Islet precursor cell (in vitro differentiated cells): ENCODE data around the gene KIAA0513.
"Not testable (repeated sequence)": the region's sequence is repeated elsewhere in the genome, so short reads cannot be mapped to it uniquely, and the experiment has no call there.

Experiments used
- DNase-seq: peaks from one replicate; pipeline ENCODE4 v3.0.0-alpha.2; 2018

Gene KIAA0513

DNA sequence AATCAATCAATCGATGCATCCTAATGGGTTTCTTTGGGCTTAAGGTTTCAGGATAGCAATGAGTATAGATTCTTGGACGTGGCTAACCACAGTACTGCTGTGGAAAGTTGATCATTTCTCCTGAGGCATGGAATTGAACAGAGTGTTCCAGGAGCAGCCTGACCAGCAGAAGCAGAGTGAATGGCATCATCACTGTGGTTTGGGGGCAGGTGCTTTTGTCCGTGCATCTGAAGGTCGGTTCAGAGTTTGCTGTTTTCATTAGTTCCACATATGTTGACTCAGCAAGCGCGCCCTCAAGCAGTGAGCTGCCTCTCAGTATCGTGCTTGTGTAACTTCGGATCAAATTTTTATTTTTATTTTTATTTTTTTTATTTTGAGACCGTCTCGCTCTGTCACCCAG lies 24.9 kb downstream of the KIAA0513 start:
- DNase-seq = no peak

- not testable (repeated sequence) for DNase-seq
These were observed 26.7 kb downstream of the KIAA0513 start for GRCh38 chr16:85054321-85054720.

- no peak for DNase-seq
These were observed 27.4 kb downstream of the KIAA0513 start for GRCh38 chr16:85054948-85055492.

GRCh38 chr16:85055493-85056210 lies 28.1 kb downstream of the KIAA0513 start:
- peak; percentile 58 for DNase-seq

DNA sequence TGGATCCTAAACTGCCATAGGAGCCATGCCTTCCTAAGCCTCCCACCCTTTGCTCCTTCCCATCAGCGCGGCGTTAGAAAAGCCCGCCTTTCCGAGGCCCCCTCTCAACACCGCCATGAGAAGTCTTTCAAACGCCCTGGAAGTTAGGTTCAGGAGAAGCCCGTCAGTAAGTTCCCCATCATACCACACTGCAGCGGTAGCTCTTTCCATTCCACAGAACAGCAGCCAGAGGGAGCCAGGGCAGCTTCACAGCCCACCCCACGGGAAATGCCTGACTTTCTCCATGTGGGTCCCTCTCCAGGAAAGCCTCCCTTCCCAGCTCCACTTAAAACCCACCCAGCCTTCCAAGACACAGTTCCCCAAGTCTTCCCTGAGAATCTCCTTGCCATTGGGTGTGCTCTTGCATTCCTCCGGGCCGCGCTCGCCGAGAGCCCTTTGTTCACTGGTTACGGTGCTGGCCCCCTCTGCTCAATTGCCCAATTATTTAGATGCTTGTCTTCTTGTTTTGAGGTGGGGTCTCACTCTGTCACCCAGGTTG lies 28.7 kb downstream of the KIAA0513 start:
- peak; percentile 68 for DNase-seq

DNA sequence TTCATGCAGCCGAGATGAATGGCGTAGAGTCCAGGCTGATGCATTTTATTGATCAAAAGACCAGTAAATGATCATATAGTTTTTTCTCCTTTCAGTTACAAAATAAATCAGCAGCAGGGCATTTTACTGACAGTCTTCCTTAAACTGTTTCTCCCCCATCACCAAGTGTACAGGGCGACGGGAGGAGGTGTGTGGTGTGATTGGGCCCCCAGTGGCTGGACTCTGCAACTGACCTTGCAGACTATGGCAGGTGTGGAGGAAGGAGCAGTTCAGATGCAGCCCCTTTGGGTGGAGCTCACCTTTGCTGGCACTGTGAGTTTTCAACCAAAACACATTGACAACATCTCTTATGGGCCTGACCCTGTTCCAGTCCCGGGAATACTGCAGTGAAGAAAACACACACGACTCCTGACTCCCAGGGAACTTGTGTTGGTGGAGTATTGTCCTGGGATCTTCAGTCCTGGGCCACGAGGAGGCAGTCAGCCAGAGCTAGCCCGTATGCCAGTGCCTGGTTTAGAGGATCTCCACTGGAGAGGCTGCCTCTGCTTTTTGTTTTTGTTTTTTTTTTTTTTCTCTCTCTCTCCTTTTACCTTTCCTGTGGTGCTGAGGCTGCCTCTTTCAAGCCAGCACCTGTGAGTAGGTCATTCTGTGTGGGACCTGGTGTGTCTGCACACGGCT lies 29.8 kb downstream of the KIAA0513 start:
- peak; percentile 65 for DNase-seq

- no peak for DNase-seq
These were observed 30.4 kb downstream of the KIAA0513 start for GRCh38 chr16:85057948-85058347.

DNA sequence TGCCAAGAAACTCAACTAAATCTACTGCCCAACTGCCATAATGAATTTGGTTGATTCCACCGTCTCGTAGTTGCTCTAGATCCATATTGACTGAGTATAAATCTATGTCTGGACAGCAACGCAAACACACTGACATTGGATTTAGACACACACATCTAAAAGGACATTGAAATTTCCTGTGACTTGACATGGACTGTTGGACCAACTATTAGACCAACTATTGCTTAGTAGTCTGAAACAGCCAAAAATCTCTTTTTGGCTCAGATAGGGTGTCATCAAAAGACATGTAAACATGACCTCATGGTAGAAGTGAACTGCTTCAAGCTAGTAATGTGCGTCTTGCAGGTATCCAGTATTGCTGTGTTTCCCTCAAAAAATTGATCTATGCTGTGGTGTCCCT lies 31.3 kb downstream of the KIAA0513 start:
- DNase-seq = no peak

- DNase-seq = no peak
These were observed 34.0 kb downstream of the KIAA0513 start for GRCh38 chr16:85061566-85061965.

DNA sequence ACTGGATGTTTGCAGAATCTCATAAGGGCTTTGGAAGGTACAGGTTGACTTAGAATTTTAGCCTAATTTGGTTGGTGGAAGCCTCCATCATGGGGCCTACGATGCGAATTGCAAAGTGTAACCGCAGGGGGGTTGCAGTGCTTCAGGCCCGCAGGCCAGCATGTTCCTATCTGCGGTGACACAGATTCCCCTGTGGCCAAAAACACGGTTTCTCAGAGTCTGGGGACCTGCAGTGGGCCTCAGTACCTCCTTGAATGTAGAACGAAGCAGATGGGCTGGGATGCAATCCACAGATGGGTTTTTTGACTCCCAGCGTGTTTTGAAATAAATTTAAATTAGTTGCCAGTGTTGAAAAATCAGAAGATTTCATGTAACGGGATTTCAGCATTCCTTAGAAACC lies 34.7 kb downstream of the KIAA0513 start:
- no peak for DNase-seq

GRCh38 chr16:85062845-85063244 lies 35.2 kb downstream of the KIAA0513 start:
- DNase-seq = no peak

- DNase-seq = no peak
These were observed 36.6 kb downstream of the KIAA0513 start for GRCh38 chr16:85064186-85064585.

GRCh38 chr16:85065099-85065498 lies 37.5 kb downstream of the KIAA0513 start:
- no peak for DNase-seq

- no peak for DNase-seq
These were observed 38.8 kb downstream of the KIAA0513 start for GRCh38 chr16:85066346-85066885.

GRCh38 chr16:85067024-85067423 lies 39.4 kb downstream of the KIAA0513 start:
- no peak for DNase-seq

GRCh38 chr16:85067426-85067825 lies 39.8 kb downstream of the KIAA0513 start:
- DNase-seq = no peak

GRCh38 chr16:85068746-85069145 lies 41.2 kb downstream of the KIAA0513 start:
- DNase-seq = no peak

DNA sequence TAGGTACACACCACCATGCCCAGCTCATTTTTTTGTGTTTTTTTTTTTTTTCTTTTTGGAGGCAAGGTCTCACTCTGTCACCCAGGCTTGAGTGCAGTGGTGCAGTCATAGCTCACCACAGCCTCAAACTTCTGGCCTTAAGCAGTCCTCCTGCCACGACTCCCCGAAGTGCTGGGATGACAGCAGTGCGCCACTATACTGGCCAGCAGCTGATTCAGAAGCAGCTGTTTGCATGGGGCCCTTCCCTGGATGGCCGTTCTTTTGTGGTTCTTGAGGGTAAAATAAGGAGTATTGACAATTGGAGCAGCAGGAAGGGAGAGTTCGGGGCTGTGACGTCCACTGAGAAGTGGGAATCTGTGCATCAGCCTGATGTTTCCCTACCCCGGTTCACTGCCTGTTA lies 41.6 kb downstream of the KIAA0513 start:
- no peak for DNase-seq

GRCh38 chr16:85072076-85072860 lies 44.7 kb downstream of the KIAA0513 start:
- no peak for DNase-seq

DNA sequence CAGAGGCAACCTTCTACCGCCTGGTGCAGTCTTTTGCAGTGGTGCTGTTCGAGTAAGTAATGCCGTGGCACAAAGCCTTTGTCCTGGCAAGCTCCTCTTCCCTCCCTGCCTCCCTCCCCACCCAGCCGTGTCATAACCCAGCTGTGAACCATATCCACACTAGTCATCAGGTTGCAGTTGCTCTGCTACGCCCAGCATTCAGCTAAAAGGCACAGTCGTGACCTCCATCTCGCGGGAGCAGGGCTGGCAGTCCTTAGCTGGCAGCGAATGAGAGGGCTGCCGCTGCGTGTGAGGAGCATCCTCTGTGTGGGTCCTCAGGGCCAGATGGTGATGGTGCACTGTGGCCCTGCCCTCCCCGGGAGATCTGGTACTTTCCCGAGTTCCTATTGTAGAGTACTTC lies 45.4 kb downstream of the KIAA0513 start:
- no peak for DNase-seq

GRCh38 chr16:85074225-85074914 lies 46.8 kb downstream of the KIAA0513 start:
- DNase-seq = no peak

GRCh38 chr16:85075236-85075924 lies 47.8 kb downstream of the KIAA0513 start:
- DNase-seq = no peak
